A673 (cell line): Measurements from ENCODE around the gene PAPOLG.

ENCODE experiments used
- CTCF ChIP-seq: fragments of 300-800, 200-600 bp; sonication (generic); conservative IDR thresholded peaks from 2 replicates; pipeline ENCODE4 v1.5.1; 2017; ENCODE audit warnings: low read depth, mild to moderate bottlenecking, antibody characterized with exemption, low read length, moderate library complexity, mixed read lengths
- EZH2 ChIP-seq: fragments of 200-600 bp; sonication (generic); IDR thresholded peaks from 2 replicates; pipeline ENCODE4 v1.6.1; 2017; ENCODE audit warnings: borderline replicate concordance, low read depth, mild to moderate bottlenecking, mixed read lengths, antibody characterized with exemption, low read length; ENCODE audit not compliant: poor library complexity, severe bottlenecking

GRCh38 chr2:60710707-60711106, 45.4 kb upstream of the PAPOLG start:
- no peak for TF ChIP-seq CTCF
- TF ChIP-seq EZH2: no peak
